Calu3 (cell line): Measurements from ENCODE around the gene DOCK1. TPM values are rescaled to one million over a fixed set of nuclear protein-coding genes. Genes with fewer than 3 reads are reported as not detected.

Source experiments
- BruUV-seq: library from RNA; stranded (reverse); fragments of 400-500 nt; replicated peaks from 2 replicates; lab custom pipeline; 2021; lab: Mats Ljungman, UMichigan
- CTCF ChIA-PET: fragments of 300-600 bp; sonication (Branson Sonifier 250); formaldehyde crosslinking; loops from one replicate; lab custom pipeline; 2022; ENCODE audit warnings: antibody characterized with exemption; lab: Charles Lee
- DNase-seq: peaks from one replicate; pipeline ENCODE4 v3.0.0; 2022
- H3K27ac Mint-ChIP-seq: one replicate; pipeline ENCODE4 v1.8.0; 2022; ENCODE audit warnings: mixed read lengths; ENCODE audit not compliant: unreplicated experiment
- H3K27me3 Mint-ChIP-seq: one replicate; pipeline ENCODE4 v1.8.0; 2022; ENCODE audit warnings: mixed read lengths; ENCODE audit not compliant: unreplicated experiment
- H3K36me3 Mint-ChIP-seq: one replicate; pipeline ENCODE4 v1.8.0; 2022; ENCODE audit warnings: mild to moderate bottlenecking, moderate library complexity, mixed read lengths; ENCODE audit not compliant: insufficient read depth, unreplicated experiment
- H3K4me1 Mint-ChIP-seq: one replicate; pipeline ENCODE4 v1.8.0; 2022; ENCODE audit warnings: mild to moderate bottlenecking, low read depth, mixed read lengths; ENCODE audit not compliant: unreplicated experiment
- H3K4me3 Mint-ChIP-seq: one replicate; pipeline ENCODE4 v1.8.0; 2022; ENCODE audit warnings: mild to moderate bottlenecking, low read depth, moderate library complexity, mixed read lengths; ENCODE audit not compliant: unreplicated experiment
- H3K9me3 Mint-ChIP-seq: one replicate; pipeline ENCODE4 v1.8.0; 2022; ENCODE audit warnings: low read depth, mixed read lengths; ENCODE audit not compliant: unreplicated experiment
- CTCF ChIP-seq: fragments of 200-600 bp; IDR thresholded peaks from one replicate; pipeline ENCODE4 v1.8.0; 2022; ENCODE audit warnings: antibody characterized with exemption; ENCODE audit not compliant: unreplicated experiment
- intact Hi-C: fragments of 100-400 bp; cut with micrococcal nuclease; formaldehyde crosslinking; loops from one replicate; pipeline ENCODE4 v1.10.0; 2022; ENCODE audit not compliant: unreplicated experiment
- total RNA-seq: library from RNA; stranded (reverse); gene quantifications from 2 replicates; pipeline ENCODE4 v1.2.3, GENCODE V29; 2022

Gene DOCK1
- total RNA-seq, 1 experiment from 2014 or later: 34.2 TPM

DNA sequence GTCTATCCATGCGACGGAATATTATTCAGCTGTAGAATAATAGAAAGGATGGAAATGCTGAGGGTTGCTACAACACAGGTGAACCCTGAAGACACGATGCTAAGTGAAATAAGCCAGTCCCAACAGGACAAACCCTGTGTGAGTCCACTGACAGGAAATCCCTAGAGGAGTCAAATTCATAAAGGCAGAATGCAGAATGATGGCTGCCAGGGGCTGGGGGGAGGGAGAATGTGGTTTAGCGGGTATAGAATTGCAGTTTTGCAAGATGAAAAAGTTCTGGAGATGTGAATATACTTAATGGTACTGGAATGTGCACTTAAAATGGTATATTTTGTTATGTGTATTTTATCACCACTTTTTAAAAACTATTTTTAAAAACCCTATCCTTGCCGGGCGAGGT lies 36.9 kb upstream of the DOCK1 start:
- H3K36me3 Mint-ChIP-seq: no peaks in the 10 kb centered on the region
- no peak for TF ChIP-seq CTCF
- H3K9me3 Mint-ChIP-seq: no peaks in the 10 kb centered on the region
- intact Hi-C loops: no loop called here
- no peaks in the 10 kb centered on the region for H3K4me1 Mint-ChIP-seq
- peaks cover 19% of the 10 kb centered on the region for H3K27me3 Mint-ChIP-seq
- no peak overlapping the region for H3K4me3 Mint-ChIP-seq
- CTCF ChIA-PET: no interaction called here
- no TSS peak for BruUV-seq
- H3K27ac Mint-ChIP-seq: no peak overlapping the region
- DNase-seq: no peak

- Mint-ChIP-seq H3K9me3 (no peaks in the 10 kb centered on the region), H3K4me3 (no peak overlapping the region), H3K27me3 (peaks cover 57% of the 10 kb centered on the region), H3K36me3 (no peaks in the 10 kb centered on the region), H3K4me1 (no peaks in the 10 kb centered on the region), H3K27ac (no peak overlapping the region)
- intact Hi-C loops: no loop called here
- CTCF ChIA-PET: no interaction called here
- TF ChIP-seq CTCF: no peak
- no peak for DNase-seq
- BruUV-seq: no TSS peak
Observed at GRCh38 chr10:126872135-126872534, 33.1 kb upstream of the DOCK1 start.

GRCh38 chr10:126872768-126873167 lies 32.5 kb upstream of the DOCK1 start:
- DNase-seq: no peak
- H3K4me1 Mint-ChIP-seq: no peaks in the 10 kb centered on the region
- no TSS peak for BruUV-seq

DNA sequence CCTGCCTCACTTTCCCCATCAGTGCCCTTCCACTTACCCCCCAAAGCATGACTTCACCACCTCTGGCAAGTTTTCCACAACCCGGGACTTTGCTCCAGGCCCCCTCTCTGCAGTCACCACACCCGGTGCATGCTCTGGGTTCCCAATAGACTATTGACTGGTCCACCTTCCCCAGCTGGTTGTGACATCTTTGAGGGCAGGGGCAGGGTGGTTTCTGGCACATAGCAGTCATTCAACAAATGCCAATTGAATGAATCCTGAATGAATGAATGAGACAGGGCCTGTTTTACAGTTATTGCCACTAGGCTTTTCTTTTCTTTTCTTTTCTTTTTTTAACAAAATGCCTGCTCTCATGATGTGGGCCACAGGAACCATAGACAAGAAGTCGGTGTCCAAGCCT lies 28.8 kb upstream of the DOCK1 start:
- peaks cover 65% of the 10 kb centered on the region for H3K27me3 Mint-ChIP-seq
- no peak overlapping the region for H3K27ac Mint-ChIP-seq
- no peak for DNase-seq
- no peaks in the 10 kb centered on the region for H3K9me3 Mint-ChIP-seq
- no peaks in the 10 kb centered on the region for H3K36me3 Mint-ChIP-seq
- intact Hi-C loops: no loop called here
- H3K4me1 Mint-ChIP-seq: peaks cover under 1% of the 10 kb centered on the region
- CTCF ChIA-PET: no interaction called here
- no peak overlapping the region for H3K4me3 Mint-ChIP-seq
- BruUV-seq: no TSS peak
- no peak for TF ChIP-seq CTCF

More at GRCh38 chr10:126872768-126873167, 32.5 kb upstream of the DOCK1 start:
- Mint-ChIP-seq H3K9me3 (no peaks in the 10 kb centered on the region), H3K4me3 (no peak overlapping the region), H3K27me3 (peaks cover 62% of the 10 kb centered on the region), H3K27ac (no peak overlapping the region), H3K36me3 (no peaks in the 10 kb centered on the region)
- intact Hi-C loops: no loop called here
- no peak for TF ChIP-seq CTCF
- CTCF ChIA-PET: interaction anchor here (0.7 kb wide), 1 partner anchor 688 kb away, joined by 3 read pairs; no protein-coding TSS in a partner anchor
